HCT116 (cell line): Measurements from ENCODE around the gene IL1RAPL1. TPM values are rescaled to one million over a fixed set of nuclear protein-coding genes. Genes with fewer than 3 reads are reported as not detected.

Source experiments
- ATAC-seq: fragments of 200-7000 bp; cut with Tn5 transposase; 2 replicates; pipeline ENCODE4 v1.9.1; 2020; ENCODE audit warnings: mild to moderate bottlenecking, moderate library complexity
- BruUV-seq: library from RNA; stranded (reverse); fragments of 400-500 nt; replicated peaks from 2 replicates; lab custom pipeline; 2021; lab: Mats Ljungman, UMichigan
- CTCF ChIA-PET: fragments of 300-600 bp; sonication (Branson Sonifier 250); formaldehyde crosslinking; loops from one replicate; lab custom pipeline; 2021; ENCODE audit warnings: antibody characterized with exemption; lab: Charles Lee
- POLR2A ChIA-PET: fragments of 300-600, 350-600 bp; sonication (Branson Sonifier 250); formaldehyde crosslinking; loops from one replicate; lab custom pipeline; 2021; ENCODE audit warnings: antibody characterized with exemption; lab: Charles Lee
- RAD21 ChIA-PET, 2 experiments: fragments of 300-600 bp; sonication (Branson Sonifier 250); formaldehyde crosslinking; loops; one replicate each; lab custom pipeline; 2023; ENCODE audit warnings: low total read pairs in 2 of 2; ENCODE audit not compliant: uncharacterized antibody in 2 of 2, unreplicated experiment in 2 of 2, low non-redundant PET in 1 of 2; lab: Charles Lee
- DNase-seq: peaks from one replicate; pipeline ENCODE4 v3.0.0-alpha.2; 2010; ENCODE audit warnings: low read depth, low spot score
- H2AFZ ChIP-seq: fragments of 200-600 bp; shearing (Covaris generic), sonication (generic); 2 replicates; pipeline ENCODE4 v1.6.1; 2017; ENCODE audit warnings: low read depth, mixed run types, mixed read lengths, antibody characterized with exemption, low read length; ENCODE audit not compliant: poor library complexity, severe bottlenecking
- H3K27ac ChIP-seq: 2 replicates; pipeline ENCODE4 v1.5.1; 2012; ENCODE audit warnings: low read depth, low read length
- H3K27me3 ChIP-seq: fragments of 200-600 bp; sonication (generic); 2 replicates; pipeline ENCODE4 v1.6.1; 2016; ENCODE audit warnings: mixed run types, low read length, mixed read lengths; ENCODE audit not compliant: insufficient read depth
- H3K36me3 ChIP-seq, 2 experiments: fragments of 200-500 bp in 1 of 2; fragments of 200-600 bp in 1 of 2; sonication (Bioruptor generic) in 1 of 2; sonication (generic) in 1 of 2; 2 replicates each; pipeline versions ENCODE4 v1.5.1 to v1.6.1; 2014 to 2016; ENCODE audit warnings: low read length in 2 of 2, inconsistent platforms in 1 of 2, mixed read lengths in 1 of 2, mixed run types in 1 of 2; ENCODE audit not compliant: insufficient read depth in 2 of 2, control insufficient read depth in 1 of 2
- H3K4me1 ChIP-seq, 2 experiments: fragments of 200-600 bp in 1 of 2; sonication (generic) in 1 of 2; 2 replicates each; pipeline versions ENCODE4 v1.5.1 to v1.6.1; 2012 to 2017; ENCODE audit warnings: low read length in 2 of 2, inconsistent platforms in 1 of 2, mild to moderate bottlenecking in 1 of 2, mixed read lengths in 1 of 2, mixed run types in 1 of 2, moderate library complexity in 1 of 2; ENCODE audit not compliant: insufficient read depth in 2 of 2, control insufficient read depth in 1 of 2
- H3K4me2 ChIP-seq: fragments of 200-600 bp; sonication (generic); 2 replicates; pipeline ENCODE4 v1.6.1; 2017; ENCODE audit warnings: mixed run types, low read length, mixed read lengths
- H3K4me3 ChIP-seq, 2 experiments: fragments of 200-600 bp in 1 of 2; sonication (generic) in 1 of 2; replicated peaks in 1 of 2; 2 replicates each; pipeline ENCODE4 v1.5.1; 2011 to 2016; ENCODE audit warnings: low read length in 2 of 2, control low read depth in 1 of 2, low read depth in 1 of 2, mild to moderate bottlenecking in 1 of 2, mixed read lengths in 1 of 2, mixed run types in 1 of 2
- H3K79me2 ChIP-seq: fragments of 200-600 bp; sonication (generic); 2 replicates; pipeline ENCODE4 v1.6.1; 2017; ENCODE audit warnings: mild to moderate bottlenecking, mixed run types, low read length, moderate library complexity, mixed read lengths; ENCODE audit not compliant: insufficient read depth
- H3K9ac ChIP-seq: fragments of 200-600 bp; sonication (generic); 2 replicates; pipeline ENCODE4 v1.6.1; 2016; ENCODE audit warnings: low read length, mixed read lengths
- H3K9me2 ChIP-seq: fragments of 200-600 bp; sonication (generic), shearing (Covaris generic); 2 replicates; pipeline ENCODE4 v1.6.1; 2017; ENCODE audit warnings: mixed run types, mild to moderate bottlenecking, moderate library complexity; ENCODE audit not compliant: insufficient read depth
- H3K9me3 ChIP-seq, 2 experiments: fragments of 200-500 bp in 1 of 2; fragments of 200-600 bp in 1 of 2; sonication (Bioruptor generic) in 1 of 2; sonication (generic) in 1 of 2; 2 replicates each; pipeline ENCODE4 v1.6.1; 2014 to 2017; ENCODE audit warnings: low read length in 2 of 2, mixed read lengths in 2 of 2, inconsistent platforms in 1 of 2, low read depth in 1 of 2, mild to moderate bottlenecking in 1 of 2, mixed run types in 1 of 2, moderate library complexity in 1 of 2; ENCODE audit not compliant: control insufficient read depth in 1 of 2, insufficient read depth in 1 of 2
- H4K20me1 ChIP-seq: fragments of 200-600 bp; sonication (generic), shearing (Covaris generic); 2 replicates; pipeline ENCODE4 v1.6.1; 2017; ENCODE audit warnings: mixed run types, mild to moderate bottlenecking, moderate library complexity; ENCODE audit not compliant: insufficient read depth
- CEBPB ChIP-seq: IDR thresholded peaks from 2 replicates; pipeline ENCODE4 v1.6.1; 2012; ENCODE audit warnings: low read depth
- EGR1 ChIP-seq: IDR thresholded peaks from 2 replicates; pipeline ENCODE4 v1.6.1; 2012; ENCODE audit warnings: low read depth
- ELF1 ChIP-seq: IDR thresholded peaks from 2 replicates; pipeline ENCODE4 v1.6.1; 2012; ENCODE audit warnings: low read depth, borderline replicate concordance
- FOSL1 ChIP-seq: IDR thresholded peaks from 2 replicates; pipeline ENCODE4 v1.6.1; 2012; ENCODE audit warnings: low read depth
- POLR2A ChIP-seq: IDR thresholded peaks from 2 replicates; pipeline ENCODE4 v1.7.0; 2011; ENCODE audit warnings: borderline replicate concordance; ENCODE audit not compliant: insufficient read depth, insufficient read length; ENCODE audit errors: extremely low read depth
- POLR2AphosphoS5 ChIP-seq: IDR thresholded peaks from 2 replicates; pipeline ENCODE4 v1.6.1; 2011; ENCODE audit warnings: mild to moderate bottlenecking, low read depth, low read length, moderate library complexity
- SIN3A ChIP-seq: IDR thresholded peaks from 2 replicates; pipeline ENCODE4 v1.6.1; 2012; ENCODE audit warnings: low read depth
- SRF ChIP-seq: IDR thresholded peaks from 2 replicates; pipeline ENCODE4 v1.6.1; 2012; ENCODE audit warnings: low read depth
- YY1 ChIP-seq: IDR thresholded peaks from 2 replicates; pipeline ENCODE4 v1.6.1; 2011; ENCODE audit warnings: low read length, low read depth, moderate library complexity, mild to moderate bottlenecking; ENCODE audit not compliant: insufficient replicate concordance; ENCODE audit errors: extremely low read depth
- ZNF274 ChIP-seq: fragments of 200-500 bp; sonication (Bioruptor generic); IDR thresholded peaks from 2 replicates; pipeline ENCODE4 v1.6.1; 2014; ENCODE audit warnings: mild to moderate bottlenecking, low read depth, low read length, inconsistent platforms
- intact Hi-C: fragments of 100-400 bp; cut with micrococcal nuclease; formaldehyde crosslinking; loops from 2 replicates; pipeline ENCODE4 v1.10.0; 2022
- total RNA-seq: library from RNA; stranded (reverse); gene quantifications from one replicate; pipeline ENCODE4 v1.2.1, GENCODE V29; 2021; ENCODE audit not compliant: unreplicated experiment
- TF ChIP-seq, protein P1 (sequence below): IDR thresholded peaks from 2 replicates; pipeline ENCODE4 v1.6.1; 2012
- TF ChIP-seq, protein P2 (sequence below), 3 experiments: fragments of 200-600 bp in 1 of 3; sonication (generic) in 1 of 3; IDR thresholded peaks in 2 of 3; conservative IDR thresholded peaks in 1 of 3; 2 replicates each; pipeline ENCODE4 v1.5.1; 2012 to 2017; ENCODE audit warnings: low read depth in 2 of 3, low read length in 2 of 3, antibody characterized with exemption in 1 of 3, borderline replicate concordance in 1 of 3, control low read depth in 1 of 3, mild to moderate bottlenecking in 1 of 3, mixed read lengths in 1 of 3, mixed run types in 1 of 3, moderate library complexity in 1 of 3; ENCODE audit not compliant: insufficient read depth in 1 of 3

Gene IL1RAPL1
- total RNA-seq, 1 experiment from 2014 or later = 2.8 TPM

DNA sequence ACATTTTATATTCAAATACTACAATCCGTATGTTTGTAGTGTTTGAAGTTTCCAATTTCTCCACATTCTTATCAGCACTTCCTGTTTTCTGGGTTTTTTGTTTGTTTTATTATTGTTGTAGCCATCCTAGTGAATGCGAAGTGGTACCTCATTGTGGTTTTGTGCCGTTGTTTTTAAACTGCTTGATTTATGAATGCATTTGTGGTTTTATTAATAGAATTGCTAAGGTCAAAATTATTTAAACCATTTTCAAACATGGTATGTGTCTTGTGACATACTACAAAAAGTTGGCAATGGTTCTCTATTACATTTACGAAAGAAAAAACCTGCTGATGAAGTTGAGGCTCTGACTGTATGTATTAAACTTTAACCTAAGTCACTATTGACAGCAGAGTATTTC lies 848.1 kb downstream of the IL1RAPL1 start:
- intact Hi-C loops = no loop called here
- no peak overlapping the region for H3K4me3 ChIP-seq
- CTCF ChIA-PET = no interaction called here

More for the DNA sequence above, 848.1 kb downstream of the IL1RAPL1 start:
- H4K20me1 ChIP-seq = no peaks in the 10 kb centered on the region
- H3K27me3 ChIP-seq = no peaks in the 10 kb centered on the region
- no peak overlapping the region for H2AFZ ChIP-seq
- H3K9me2 ChIP-seq = no peaks in the 10 kb centered on the region
- no peak overlapping the region for H3K27ac ChIP-seq
- no peak for ATAC-seq
- no peak overlapping the region for H3K4me2 ChIP-seq
- no peak for DNase-seq
- H3K9ac ChIP-seq = no peak overlapping the region
- no peaks in the 10 kb centered on the region for H3K36me3 ChIP-seq
- H3K79me2 ChIP-seq = no peaks in the 10 kb centered on the region
- BruUV-seq = no TSS peak
- peaks cover 0 to 6% of the 10 kb centered on the region in 2 experiments; a peak in 3 of 4 replicates for H3K4me1 ChIP-seq
- POLR2A ChIA-PET = no interaction called here
- H3K9me3 ChIP-seq = no peaks in the 10 kb centered on the region
- TF ChIP-seq, protein P1, sequence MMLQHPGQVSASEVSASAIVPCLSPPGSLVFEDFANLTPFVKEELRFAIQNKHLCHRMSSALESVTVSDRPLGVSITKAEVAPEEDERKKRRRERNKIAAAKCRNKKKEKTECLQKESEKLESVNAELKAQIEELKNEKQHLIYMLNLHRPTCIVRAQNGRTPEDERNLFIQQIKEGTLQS = no peak
- TF ChIP-seq YY1 = no peak
- TF ChIP-seq ZNF274 = no peak
- no peak for TF ChIP-seq SRF
- no peak for TF ChIP-seq FOSL1
- TF ChIP-seq EGR1 = no peak
- no peak for TF ChIP-seq POLR2A
- TF ChIP-seq SIN3A = no peak
- no peak for TF ChIP-seq CEBPB
- TF ChIP-seq, protein P2, sequence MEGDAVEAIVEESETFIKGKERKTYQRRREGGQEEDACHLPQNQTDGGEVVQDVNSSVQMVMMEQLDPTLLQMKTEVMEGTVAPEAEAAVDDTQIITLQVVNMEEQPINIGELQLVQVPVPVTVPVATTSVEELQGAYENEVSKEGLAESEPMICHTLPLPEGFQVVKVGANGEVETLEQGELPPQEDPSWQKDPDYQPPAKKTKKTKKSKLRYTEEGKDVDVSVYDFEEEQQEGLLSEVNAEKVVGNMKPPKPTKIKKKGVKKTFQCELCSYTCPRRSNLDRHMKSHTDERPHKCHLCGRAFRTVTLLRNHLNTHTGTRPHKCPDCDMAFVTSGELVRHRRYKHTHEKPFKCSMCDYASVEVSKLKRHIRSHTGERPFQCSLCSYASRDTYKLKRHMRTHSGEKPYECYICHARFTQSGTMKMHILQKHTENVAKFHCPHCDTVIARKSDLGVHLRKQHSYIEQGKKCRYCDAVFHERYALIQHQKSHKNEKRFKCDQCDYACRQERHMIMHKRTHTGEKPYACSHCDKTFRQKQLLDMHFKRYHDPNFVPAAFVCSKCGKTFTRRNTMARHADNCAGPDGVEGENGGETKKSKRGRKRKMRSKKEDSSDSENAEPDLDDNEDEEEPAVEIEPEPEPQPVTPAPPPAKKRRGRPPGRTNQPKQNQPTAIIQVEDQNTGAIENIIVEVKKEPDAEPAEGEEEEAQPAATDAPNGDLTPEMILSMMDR (IDR thresholded peaks at IDR 0.05 in 2 of 3, conservative IDR thresholded peaks at IDR 0.05 in 1 of 3; ENCODE audit: borderline replicate concordance in 1 of 3, insufficient read depth in 1 of 3, low read depth in 2 of 3, low read length in 2 of 3) = no peak
- no peak for TF ChIP-seq ELF1
- no peak for TF ChIP-seq POLR2AphosphoS5
- RAD21 ChIA-PET = no interaction called here
